HG03045 (cell line): ENCODE results near the gene CLCN7.
"Not testable (repeated sequence)": the region's sequence is repeated elsewhere in the genome, so short reads cannot be mapped to it uniquely, and the experiment has no call there.

Experiments
- ATAC-seq: cut with Tn5 transposase; IDR thresholded peaks from one replicate; pipeline ENCODE4 v1.9.1; 2021; ENCODE audit warnings: mild to moderate bottlenecking, moderate library complexity; ENCODE audit not compliant: unreplicated experiment

CLCN7 gene

DNA sequence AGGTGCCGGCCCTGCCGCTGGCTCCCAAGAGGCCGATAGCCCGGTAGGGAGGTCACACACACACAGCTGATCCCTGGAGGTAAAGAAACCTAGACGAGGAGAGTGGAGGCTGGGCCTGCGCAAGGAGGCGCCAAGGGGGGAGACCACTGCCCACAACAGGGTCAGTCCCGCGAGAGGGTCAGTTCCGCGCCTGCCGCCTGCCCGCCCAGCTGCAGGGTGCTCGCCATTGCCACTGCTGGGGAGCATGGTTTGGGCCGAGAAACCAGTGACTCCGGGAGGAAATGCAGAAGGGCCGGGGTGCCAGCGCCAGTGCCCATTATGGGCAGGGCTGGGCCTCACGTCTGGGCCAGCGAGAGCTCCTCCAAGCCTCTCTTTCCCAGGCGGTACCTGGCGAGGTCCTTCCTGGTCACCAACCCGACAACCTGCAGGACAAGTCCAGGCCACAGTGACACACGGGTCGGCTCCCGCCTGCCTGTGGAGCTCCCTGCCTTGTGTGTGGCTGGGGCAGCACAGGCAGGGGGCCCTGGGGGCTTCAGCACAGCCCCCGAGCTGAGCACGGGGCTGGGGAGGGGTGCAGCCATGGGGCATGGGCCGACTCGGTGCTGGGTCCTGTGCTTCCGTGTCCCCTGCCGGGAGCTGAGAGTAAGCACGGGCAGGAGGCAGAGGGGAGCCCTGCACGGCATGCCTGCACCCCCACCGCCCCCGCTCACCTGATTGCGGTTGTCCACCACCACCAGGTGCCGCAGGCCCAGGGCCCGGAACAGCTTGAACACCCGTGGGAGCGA, 28.3 kb downstream of the CLCN7 start:
- ATAC-seq: no peak

GRCh38 chr16:1445518-1446203, 29.2 kb downstream of the CLCN7 start:
- no peak for ATAC-seq

GRCh38 chr16:1444730-1445517, 29.9 kb downstream of the CLCN7 start:
- no peak for ATAC-seq

- no peak for ATAC-seq
These were observed 30.7 kb downstream of the CLCN7 start, which contains the start of gene CCDC154 for GRCh38 chr16:1443980-1444729. Gene CCDC154 (minus strand): TSS chr16:1444556. CDS start chr16:1444322, 234 bp downstream.

DNA sequence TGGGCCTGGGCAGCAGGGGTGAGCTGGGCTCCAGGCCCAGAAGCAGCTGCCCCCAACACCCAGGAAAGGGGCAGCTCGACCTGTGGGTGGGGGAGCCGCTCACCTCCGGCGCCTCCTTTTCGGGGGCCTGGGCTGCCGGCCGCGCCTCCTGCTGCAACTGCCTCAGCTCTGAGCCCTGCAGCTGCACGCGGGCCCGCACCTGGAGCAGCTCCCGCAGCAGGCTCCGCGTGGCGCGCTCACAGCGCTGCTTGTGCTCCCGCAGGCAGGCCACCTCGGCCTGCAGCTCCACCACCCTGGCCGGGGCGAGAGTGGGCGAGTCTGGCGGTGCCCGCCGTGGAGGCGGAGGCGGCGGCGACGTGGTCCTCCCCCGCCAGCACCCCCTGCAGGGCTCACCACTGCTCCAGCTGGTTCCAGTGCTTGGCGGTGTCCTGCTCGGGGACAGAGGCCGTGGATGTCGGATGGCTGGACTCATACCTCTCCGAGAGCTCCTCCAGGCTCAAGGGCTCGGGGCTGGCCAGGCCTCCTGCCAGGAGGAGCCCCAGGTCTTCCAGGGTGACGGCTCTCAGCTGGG, 31.3 kb downstream of the CLCN7 start:
- no peak for ATAC-seq

DNA sequence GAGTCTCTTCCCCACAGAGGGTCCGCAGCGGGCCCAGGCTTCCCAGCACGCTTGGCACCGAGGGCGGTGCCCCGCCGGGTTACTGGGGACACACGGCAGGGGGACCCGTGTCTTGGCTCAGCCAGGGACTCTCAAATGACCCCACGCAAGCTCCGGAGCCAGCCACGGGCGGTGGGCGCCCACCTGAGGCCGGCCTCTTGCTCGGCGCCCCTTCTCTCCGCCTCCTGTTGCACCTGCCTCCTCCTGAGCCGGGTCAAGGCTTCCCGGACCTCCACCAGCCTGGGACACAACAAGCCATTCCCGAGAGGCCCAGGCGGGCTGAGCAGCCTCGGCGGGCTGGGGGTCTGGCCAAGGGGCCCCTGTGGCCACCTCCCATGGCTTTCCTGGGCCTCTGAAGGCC, 32.1 kb downstream of the CLCN7 start:
- no peak for ATAC-seq

- no peak for ATAC-seq
These were observed 33.4 kb downstream of the CLCN7 start for GRCh38 chr16:1441391-1441829.

DNA sequence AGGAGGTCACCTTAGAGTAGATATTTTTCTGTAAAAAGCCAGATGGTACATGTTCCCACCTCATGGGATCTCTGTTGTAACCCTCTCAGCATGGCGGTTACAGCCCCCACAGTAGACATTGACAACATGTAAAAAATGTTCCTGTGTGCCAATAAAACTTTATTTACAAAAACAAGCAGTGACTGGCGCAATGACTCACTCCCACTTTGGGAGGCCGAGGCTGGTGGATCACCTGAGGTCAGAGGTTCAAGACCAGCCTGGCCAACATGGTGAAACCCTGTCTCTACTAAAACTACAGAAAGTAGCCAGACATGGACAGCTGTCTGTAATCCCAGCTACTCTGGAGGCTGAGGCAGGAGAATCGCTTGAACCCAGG, 35.1 kb downstream of the CLCN7 start:
- not testable (repeated sequence) for ATAC-seq

GRCh38 chr16:1439058-1439698, 35.6 kb downstream of the CLCN7 start:
- no peak for ATAC-seq

- ATAC-seq: no peak
These were observed 36.4 kb downstream of the CLCN7 start for GRCh38 chr16:1438229-1439057.

DNA sequence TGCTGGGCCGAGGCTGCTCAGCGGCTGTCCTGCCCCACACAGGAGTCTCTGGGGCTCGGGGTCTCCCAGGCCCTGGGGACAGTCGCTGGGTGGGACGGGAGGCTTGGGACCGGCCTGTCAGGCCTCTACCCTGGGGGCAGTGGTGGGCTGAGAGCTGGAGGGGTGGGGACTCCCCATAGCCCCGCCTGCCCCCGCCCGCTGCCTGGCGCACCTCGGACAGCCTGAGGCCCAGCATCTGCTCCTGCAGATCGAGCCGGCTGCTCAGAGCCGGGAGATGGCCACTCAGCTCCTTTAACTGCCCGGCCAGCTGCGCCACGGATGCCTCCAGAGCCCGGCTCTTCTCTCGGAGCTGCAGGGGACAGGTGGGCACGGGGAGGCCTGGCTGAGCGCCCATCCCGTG, 37.2 kb downstream of the CLCN7 start:
- no peak for ATAC-seq

GRCh38 chr16:1436731-1437355, 38.0 kb downstream of the CLCN7 start:
- no peak for ATAC-seq

- ATAC-seq: no peak
These were observed 38.7 kb downstream of the CLCN7 start for GRCh38 chr16:1435921-1436697.

DNA sequence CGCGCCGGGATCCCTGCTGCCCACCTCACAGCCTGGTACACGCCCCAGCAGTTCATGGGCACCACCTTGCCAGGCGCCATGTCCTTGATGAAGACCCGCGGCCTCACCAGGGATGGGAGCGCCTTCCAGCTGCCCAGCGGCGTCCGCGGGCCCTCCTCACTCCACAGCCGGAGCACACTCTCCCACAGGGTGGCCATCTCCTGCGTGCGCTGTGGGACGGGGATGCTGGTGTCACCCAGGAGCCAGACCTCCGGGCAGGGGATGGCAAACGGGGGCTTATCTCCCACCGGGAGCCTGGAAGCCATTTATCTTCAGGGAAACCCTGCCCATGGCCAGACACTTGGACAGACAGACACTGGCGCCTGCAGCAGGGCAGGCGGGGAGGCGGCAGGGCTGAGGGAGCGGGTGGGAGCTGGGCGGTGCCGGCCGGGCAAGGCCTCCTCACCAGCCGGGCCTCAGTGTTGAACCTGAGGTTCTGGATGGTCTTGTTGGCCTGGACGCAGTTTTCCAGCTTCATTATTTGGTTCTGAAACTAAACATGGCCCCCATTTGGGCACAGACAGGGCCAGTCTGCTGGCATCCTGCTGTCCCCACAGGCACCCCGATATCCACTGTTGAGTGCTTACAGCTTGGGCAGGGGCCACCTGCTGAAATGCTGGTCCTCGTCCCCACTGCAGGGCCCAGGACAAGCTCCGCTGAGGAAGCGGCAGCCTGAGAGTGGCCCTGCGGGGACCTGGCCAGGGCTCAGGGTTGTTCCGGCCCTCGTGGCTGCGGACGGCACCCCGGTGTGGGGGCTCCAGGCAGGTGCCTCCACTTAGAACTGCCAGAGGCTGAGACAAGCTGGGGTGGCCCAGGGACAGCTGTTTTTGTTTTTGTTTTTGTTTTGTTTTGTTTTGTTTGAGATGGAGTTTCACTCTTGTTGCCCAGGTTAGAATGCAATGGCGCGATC, 39.9 kb downstream of the CLCN7 start:
- no peak for ATAC-seq

DNA sequence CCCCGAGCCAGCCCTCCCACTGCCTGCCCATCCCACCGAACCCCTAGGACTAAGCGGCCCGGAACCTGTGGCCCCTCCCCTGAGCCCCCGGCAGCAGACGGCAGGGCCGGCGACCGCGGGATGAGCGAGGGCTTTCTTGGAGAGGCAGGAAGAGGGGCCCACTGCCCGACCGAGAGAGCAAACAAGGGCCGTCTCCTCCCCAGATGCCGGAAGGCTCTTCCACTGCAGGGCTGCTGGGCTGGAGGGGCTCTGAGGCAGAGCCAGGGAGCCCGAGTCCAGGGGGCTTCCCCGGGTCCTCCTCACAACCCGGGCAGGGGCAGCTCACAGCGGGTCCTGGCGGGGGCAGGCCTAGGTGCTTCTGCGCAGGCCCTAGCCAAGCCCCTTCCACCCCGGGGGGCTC, 41.1 kb downstream of the CLCN7 start:
- no peak for ATAC-seq

DNA sequence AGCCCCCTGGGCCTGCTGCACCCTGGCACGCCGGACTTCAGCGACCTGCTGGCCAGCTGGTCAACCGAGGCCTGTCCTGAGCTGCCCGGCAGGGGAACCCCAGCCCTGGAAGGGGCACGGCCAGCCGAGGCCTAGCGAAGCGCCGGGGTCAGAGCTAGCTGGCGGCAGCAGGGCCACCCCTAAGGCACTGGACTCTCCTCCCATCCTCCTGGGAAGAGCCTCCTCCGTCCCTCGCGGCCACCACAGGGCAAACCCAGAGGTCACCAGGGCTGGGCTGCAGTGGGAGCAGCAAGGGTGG, 41.6 kb downstream of the CLCN7 start:
- ATAC-seq: no peak
